ENCODE measurements around the gene CSMD2.

DNA sequence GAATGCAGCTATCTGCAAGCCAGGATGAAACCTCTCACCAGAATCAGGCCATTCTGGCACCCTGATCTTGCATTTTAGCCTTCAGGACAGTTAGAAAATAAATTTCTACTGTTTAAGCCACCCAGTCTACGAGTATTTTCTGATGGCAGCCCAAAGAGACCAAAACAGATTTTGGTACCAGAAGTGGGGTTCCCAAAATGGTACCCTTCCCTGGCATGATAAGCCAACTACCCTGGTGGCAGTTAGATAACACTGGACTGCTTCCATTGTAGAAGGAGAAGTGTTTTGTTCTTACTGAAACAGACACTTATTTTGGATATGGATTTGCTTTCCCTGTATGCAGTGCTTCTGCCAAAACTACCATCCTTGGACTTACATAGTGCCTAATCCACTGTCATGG lies 115.0 kb downstream of the CSMD2 start:
- TF ChIP-seq PATZ1 (CRISPR knock-in tag; IDR thresholded peaks at IDR 0.05; ENCODE audit: borderline replicate concordance) (no peak), CSDC2 (CRISPR knock-in tag; IDR thresholded peaks at IDR 0.05) (no peak), ZNF70 (CRISPR knock-in tag; IDR thresholded peaks at IDR 0.05) (no peak)
- TF ChIP-seq, protein P1, sequence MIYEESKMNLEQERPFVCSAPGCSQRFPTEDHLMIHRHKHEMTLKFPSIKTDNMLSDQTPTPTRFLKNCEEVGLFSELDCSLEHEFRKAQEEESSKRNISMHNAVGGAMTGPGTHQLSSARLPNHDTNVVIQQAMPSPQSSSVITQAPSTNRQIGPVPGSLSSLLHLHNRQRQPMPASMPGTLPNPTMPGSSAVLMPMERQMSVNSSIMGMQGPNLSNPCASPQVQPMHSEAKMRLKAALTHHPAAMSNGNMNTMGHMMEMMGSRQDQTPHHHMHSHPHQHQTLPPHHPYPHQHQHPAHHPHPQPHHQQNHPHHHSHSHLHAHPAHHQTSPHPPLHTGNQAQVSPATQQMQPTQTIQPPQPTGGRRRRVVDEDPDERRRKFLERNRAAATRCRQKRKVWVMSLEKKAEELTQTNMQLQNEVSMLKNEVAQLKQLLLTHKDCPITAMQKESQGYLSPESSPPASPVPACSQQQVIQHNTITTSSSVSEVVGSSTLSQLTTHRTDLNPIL (CRISPR knock-in tag; IDR thresholded peaks at IDR 0.05; ENCODE audit: low read depth) = no peak

All from SK-N-SH treated with all-trans-retinoic acid at 6 μM for 48 hours (cell line).